Measurements from ENCODE around the gene THAP10. TPM values are rescaled to one million over a fixed set of nuclear protein-coding genes. Genes with fewer than 3 reads are reported as not detected.
"Not testable (repeated sequence)": the region's sequence is repeated elsewhere in the genome, so short reads cannot be mapped to it uniquely, and the experiment has no call there.

Gene THAP10
- total RNA-seq, 1 experiment from 2014 or later, result 8.0 TPM

- DNase-seq (ENCODE audit: low read depth), result no peak
These were observed 15.6 kb downstream of the THAP10 start for GRCh38 chr15:70876683-70877082.

DNA sequence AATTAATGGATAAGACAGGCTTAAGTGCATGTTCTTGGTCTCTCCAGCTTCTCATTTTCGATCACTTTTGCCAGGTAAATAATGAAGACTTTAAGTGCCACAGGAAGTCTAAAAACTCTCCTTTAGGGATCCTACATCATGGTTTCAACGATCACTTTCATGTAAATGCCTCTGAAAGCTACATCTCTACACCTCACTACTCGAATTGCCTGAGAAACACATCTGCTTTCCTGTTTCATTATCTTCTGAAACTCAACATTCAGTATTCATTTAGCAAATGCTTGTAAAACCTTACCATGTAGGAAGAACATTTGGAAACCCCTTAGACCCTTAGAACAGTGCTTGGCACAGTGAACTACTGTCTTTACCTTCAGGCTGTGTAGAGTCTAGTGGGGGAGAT, 16.2 kb downstream of the THAP10 start:
- DNase-seq (ENCODE audit: low read depth), result no peak

GRCh38 chr15:70875001-70875782, 17.0 kb downstream of the THAP10 start:
- DNase-seq (ENCODE audit: low read depth), result peak; percentile 54

DNA sequence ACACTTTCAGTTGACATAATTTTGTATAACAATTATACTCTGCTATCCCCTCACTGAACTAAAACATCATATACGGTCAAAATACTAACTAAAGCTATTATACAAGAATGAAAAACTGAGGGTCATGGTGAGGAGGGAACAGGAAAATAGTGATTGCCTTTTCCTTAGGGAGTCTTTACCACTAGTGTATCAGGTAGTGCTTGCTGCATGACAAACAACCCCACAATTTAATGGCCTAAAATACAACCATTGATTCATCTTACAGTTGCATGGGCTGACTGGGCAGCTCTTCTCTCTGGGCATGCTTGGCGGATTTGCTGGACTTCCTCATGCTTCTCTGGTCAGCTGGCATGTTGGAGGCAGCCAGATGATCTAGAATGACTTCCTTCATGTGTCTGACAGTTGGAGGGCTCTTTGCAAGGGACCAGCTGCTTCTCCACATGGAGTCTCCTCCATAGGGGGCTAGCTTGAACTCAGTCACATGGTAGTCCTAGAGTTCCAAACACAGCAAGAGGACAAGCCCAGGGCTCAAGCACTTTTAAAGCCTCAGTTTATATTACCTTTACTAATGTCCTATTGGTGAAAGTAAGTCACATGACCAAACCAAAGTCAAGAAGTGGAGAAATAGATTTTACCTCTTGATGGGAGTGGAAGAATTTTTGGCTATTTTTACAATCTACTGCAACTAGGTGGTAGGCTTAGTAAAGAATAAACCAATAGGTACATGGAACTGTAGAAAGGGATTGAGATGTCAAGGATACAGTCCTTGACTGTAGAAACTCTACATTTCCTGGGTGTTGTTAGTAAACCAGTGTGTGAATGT, 18.8 kb downstream of the THAP10 start:
- DNase-seq (ENCODE audit: low read depth), result no peak

DNA sequence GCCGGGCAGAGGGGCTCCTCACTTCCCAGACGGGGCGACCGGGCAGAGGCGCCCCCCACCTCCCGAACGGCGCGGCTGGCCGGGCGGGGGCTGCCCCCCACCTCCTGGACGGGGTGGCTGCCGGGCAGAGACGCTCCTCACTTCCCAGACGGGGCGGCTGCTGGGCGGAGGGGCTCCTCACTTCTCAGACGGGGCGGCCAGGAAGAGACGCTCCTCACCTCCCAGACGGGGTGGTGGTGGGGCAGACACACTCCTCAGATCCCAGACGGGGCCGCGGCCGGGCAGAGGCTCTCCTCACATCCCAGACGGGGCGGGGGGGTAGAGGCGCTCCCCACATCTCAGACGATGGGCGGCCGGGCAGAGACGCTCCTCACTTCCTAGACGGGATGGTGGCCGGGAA, 20.7 kb downstream of the THAP10 start:
- DNase-seq (ENCODE audit: low read depth), result not testable (repeated sequence)

- peak; percentile 67 for DNase-seq (ENCODE audit: low read depth)
These were observed 22.2 kb downstream of the THAP10 start for GRCh38 chr15:70870051-70870450.

DNA sequence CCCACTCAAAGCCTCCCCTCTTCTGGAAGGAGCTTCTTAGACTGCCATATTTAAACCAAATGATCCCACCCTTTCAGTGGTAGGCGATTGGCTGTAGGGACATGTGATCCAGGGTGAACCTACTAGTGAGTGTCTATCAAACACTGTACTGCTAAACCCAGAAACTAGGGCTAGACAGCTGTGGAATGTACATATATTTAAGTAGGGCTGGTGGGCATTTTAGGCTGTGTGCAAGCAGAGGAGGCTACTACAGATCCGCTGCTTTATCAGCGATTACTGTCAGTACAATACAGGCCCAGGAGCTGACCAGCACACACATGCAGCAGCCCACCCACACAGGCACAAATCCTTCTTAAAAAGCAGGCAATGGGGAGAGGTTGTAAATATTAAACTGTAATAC, 22.9 kb downstream of the THAP10 start:
- no peak for DNase-seq (ENCODE audit: low read depth)

DNA sequence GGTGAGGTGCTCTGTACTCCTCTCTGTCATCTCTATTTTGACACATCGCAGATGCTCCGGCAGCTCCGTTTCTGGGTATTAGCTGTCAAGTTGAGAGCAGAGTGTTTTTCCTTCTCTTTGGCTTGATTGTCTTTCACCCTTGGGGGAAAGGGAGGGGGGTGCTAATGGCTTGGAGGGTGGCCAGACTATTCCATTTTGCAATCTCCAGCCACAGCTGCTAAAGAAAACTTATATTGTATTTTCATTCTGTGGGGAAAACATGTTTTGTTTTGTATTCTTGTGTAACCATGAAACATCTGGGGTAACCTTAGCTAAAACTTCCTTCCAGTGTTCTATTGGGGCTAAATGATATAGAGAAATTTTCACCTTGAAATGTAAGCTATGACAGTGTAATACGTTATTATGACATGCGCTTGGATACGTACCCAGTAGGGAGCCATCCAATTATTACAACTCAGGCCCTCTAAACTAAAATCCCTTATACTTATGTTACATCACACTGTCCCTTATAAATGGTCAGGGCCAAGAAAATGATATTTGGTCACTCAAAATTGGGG, 24.2 kb downstream of the THAP10 start:
- peak; percentile 88 for DNase-seq (ENCODE audit: low read depth)

- no peak for DNase-seq (ENCODE audit: low read depth)
These were observed 25.1 kb downstream of the THAP10 start for GRCh38 chr15:70866982-70867641.

DNA sequence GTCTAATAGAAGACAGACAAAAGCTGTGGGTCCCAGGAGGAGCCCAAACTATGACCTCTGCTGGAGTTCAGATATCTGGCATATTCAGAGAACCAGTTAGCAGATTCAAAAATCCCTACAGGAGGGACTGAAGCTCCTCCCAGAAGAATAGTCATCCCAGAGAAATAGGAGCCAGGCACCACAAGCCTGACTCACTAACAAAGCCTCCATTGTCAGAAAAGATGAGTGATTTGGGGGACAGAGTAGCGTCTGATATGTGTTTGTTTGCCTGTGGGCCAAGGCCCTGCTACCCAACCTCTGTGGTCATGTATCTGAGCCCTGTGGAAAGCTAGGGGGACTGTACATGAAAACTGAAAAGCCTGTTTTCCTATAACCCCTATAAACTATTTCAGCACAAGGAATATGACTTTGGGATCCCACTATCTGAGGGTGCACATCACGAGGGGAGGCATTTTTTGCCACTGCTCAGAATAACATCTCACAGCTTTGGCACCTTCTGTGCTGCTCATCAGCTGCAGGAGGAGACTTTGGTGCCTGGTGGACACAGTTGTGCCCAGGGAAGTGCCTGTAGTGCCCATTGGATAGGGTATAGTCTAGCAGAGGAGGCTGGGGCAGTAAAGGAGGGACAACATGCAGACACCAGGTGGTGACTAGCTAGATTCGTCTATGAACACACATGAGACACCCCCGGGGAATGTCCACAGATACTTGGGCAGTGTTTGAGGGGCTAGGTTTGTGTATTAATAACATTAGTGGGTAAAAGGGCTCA, 28.6 kb downstream of the THAP10 start:
- DNase-seq (ENCODE audit: low read depth), result peak; percentile 96

GRCh38 chr15:70859998-70860397, 32.2 kb downstream of the THAP10 start:
- no peak for DNase-seq (ENCODE audit: low read depth)

- DNase-seq (ENCODE audit: low read depth), result no peak
These were observed 32.8 kb downstream of the THAP10 start for GRCh38 chr15:70859322-70859908.

- not testable (repeated sequence) for DNase-seq (ENCODE audit: low read depth)
These were observed 33.5 kb downstream of the THAP10 start for GRCh38 chr15:70858614-70859321.

DNA sequence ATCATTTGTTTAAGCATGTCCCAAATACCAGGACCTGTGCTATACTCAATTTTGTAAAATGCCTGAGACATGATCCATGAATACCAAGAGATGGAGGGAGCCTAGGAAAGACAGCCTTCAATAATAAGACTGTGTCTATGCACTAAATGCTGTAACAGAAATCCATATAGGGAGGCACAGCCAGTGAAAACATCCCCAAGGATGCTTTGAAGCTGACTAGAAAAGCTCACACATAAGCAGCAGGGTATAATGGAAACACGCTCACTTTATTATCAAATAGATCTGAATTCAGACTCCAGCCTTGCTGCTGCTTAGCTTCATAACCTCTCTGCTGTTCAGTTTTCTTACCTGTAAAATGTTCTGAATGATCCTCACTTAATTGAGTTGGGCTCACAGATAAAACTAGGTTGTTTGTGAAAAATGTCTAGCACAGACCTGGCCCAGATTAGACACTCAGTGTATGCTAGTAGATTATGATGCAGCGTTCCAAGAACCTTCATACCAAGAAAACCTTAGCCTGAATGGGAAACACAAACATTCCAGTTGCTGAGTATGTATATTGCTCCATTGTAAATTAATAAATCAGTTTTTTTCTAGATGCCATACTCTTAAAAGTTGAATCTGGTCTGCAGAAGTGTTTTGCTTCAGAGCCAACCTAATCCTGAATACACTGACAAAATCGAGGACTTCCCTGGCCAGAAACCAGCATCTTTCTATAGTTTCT, 34.5 kb downstream of the THAP10 start:
- DNase-seq (ENCODE audit: low read depth), result no peak

DNA sequence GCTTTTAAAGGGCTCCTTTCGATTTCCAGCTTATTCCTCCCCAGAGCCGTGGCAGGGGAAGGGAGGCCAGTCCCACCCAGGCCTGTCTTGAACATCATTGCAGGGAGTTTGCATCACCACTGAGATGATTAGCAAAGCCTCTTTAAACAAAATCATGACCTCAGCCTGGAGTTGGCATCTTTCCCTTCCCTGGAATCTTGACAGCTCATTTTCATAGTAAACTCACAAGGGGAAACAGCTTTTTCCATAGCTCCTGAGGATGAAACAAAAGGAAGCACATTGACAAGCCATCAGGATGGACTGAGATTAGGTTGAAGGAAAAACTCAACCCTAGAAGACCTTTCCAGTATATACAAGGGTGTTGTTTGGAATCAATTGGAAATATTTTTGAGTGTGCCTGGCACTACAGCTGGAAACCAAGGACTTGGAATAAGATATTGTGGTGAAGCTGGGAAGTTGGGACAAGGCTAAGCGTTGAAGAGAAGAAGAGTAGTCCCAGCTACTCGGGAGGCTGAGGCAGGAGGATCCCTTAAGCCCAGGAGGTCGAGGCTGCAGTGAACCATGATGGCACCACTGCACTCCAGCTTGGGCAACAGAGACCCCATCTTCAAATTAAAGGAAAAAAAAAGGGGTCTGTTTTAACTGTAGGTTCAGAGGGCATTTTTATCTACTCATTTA, 35.2 kb downstream of the THAP10 start:
- DNase-seq (ENCODE audit: low read depth), result peak; percentile 92

DNA sequence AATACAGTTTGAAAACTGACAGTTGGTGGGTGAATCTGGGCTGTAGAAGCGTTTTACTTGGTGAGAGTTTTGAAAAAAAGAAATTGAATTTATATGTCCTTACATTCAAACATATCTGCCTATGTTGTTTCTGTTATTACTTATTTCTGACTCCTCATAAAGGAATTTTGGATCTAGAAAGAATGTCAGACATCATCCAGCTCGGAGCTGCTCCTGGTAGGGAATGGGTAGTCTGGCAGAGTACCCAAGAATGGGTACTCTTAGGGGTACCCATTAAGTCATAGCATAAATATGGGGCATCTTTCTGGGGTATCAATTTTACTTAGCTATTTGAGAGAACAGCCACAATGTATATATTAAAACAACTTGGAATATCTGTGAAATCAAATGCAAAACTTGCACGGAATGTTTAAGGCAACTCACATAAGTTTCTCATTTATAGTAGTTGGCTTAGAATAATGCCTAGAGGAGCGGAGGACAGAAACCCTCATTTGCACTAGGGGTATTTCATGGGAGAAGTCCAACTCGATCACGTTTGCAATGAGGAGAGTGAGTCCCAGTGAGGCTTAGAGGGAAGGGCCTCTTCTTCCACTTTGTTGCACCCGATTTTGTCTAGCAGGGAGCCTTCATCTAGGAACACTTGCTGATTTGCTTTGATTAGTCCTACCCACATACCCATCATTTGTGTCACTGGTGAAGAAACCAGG, 35.9 kb downstream of the THAP10 start:
- no peak for DNase-seq (ENCODE audit: low read depth)

GRCh38 chr15:70855764-70856163, 36.5 kb downstream of the THAP10 start:
- no peak for DNase-seq (ENCODE audit: low read depth)

DNA sequence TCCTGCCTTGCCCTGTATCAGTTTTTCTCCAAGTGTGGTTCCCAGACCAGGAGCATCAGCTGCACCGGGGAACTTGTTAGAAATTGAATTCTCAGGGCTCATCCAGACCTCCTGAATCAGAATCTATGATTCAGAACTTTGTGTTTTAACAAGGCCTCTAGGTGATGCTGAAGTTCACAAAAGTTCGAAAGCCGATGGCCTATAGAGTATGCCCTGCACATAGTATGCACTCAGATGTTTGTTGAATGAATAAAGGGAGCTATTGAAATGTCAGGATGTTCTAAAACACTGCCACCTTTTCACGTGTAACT, 37.6 kb downstream of the THAP10 start:
- peak; percentile 65 for DNase-seq (ENCODE audit: low read depth)
